ENCODE results near the gene TFEB.

TFEB gene

GRCh38 chr6:41739041-41739440, 3.6 kb upstream of the TFEB start:
- no peak for DNase-seq

GRCh38 chr6:41737591-41738130, 2.3 kb upstream of the TFEB start:
- no peak for DNase-seq

GRCh38 chr6:41736800-41737555, 1.6 kb upstream of the TFEB start:
- DNase-seq = no peak

- no peak for DNase-seq
These were observed 852 bp upstream of the TFEB start for GRCh38 chr6:41736186-41736733.

- peak in 55 of 56 donors; percentile 63 to 98 (median 85) for DNase-seq
These were observed 562 bp downstream of the TFEB start for GRCh38 chr6:41734666-41735426.

GRCh38 chr6:41733707-41734665, 1.4 kb downstream of the TFEB start:
- DNase-seq = peak in 55 of 56 donors; percentile 53 to 98 (median 87)

GRCh38 chr6:41733360-41733706, 2.1 kb downstream of the TFEB start:
- DNase-seq = peak in 5 of 56 donors; percentile 53 to 63 (median 59)

- DNase-seq = peak in 13 of 56 donors; percentile 12 to 57 (median 32)
These were observed 2.6 kb downstream of the TFEB start for GRCh38 chr6:41732591-41733359.

- DNase-seq = no peak
These were observed 3.3 kb downstream of the TFEB start for GRCh38 chr6:41732149-41732548.

GRCh38 chr6:41731561-41732086, 3.8 kb downstream of the TFEB start:
- peak in 1 of 56 donors; percentile 23 for DNase-seq

- DNase-seq = peak in 4 of 56 donors; percentile 8 to 24 (median 23)
These were observed 4.6 kb downstream of the TFEB start for GRCh38 chr6:41730531-41731436.

- DNase-seq = no peak
These were observed 5.8 kb downstream of the TFEB start for GRCh38 chr6:41729624-41730023.

- no peak for DNase-seq
These were observed 6.5 kb downstream of the TFEB start for GRCh38 chr6:41728954-41729353.

- DNase-seq = peak in 33 of 56 donors; percentile 18 to 76 (median 51)
These were observed 7.1 kb downstream of the TFEB start for GRCh38 chr6:41728073-41728936.

- peak in 1 of 56 donors; percentile 45 for DNase-seq
These were observed 7.7 kb downstream of the TFEB start for GRCh38 chr6:41727705-41728072.

GRCh38 chr6:41726876-41727275, 8.5 kb downstream of the TFEB start:
- DNase-seq = no peak

- no peak for DNase-seq
These were observed 10.6 kb downstream of the TFEB start for GRCh38 chr6:41724586-41725501.
